ENCODE results near the gene PPP2R5E.

PPP2R5E gene

DNA sequence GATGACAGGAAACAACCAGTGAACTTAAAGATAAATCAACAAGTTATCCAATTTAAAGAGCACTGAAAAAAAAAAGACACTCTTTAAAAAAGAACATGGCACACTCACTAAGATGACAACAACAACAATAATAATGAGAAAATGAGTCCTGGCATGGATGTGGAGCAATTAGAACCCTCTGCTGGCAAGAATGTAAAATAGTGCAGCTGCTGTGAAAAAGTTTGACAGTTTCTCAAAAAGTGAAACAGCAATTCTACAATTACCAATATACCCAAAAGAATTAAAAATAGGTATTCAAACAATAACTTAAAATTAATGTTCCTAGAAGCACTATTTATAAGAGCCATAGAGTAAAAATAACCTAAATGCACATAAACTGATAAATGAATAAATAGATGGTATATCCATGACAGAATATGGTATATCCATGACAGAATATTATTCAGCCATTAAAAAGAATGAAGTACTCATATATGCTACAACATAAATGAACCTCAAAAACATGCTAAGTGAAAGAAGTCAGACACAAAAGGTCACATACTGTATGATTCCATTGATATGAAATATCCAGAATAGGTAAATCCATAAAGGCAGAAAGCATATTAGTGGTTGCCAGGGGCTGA is 175.3 kb downstream of the PPP2R5E start:
- no peak for DNase-seq

DNA sequence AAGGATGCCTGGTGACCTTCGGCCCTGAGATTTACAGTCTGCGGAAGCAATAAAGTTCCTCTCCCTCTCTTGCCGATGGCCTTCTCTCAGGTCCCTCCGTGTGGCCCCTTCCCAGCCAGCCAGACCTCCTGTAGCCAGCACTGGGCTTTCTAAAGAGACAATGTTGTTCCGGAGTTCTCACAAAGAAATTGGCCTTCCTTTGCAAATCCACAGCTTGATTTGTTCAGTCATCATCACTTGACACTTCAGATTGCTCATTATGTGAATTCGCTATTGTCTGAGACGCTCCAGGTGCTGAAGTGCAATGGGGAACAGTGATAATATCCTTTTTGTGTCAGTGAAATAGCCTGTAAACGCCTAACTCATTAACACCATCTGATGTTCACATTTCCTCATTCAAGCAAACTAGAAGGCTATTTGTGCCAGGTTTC is 180.8 kb downstream of the PPP2R5E start:
- DNase-seq = no peak

DNA sequence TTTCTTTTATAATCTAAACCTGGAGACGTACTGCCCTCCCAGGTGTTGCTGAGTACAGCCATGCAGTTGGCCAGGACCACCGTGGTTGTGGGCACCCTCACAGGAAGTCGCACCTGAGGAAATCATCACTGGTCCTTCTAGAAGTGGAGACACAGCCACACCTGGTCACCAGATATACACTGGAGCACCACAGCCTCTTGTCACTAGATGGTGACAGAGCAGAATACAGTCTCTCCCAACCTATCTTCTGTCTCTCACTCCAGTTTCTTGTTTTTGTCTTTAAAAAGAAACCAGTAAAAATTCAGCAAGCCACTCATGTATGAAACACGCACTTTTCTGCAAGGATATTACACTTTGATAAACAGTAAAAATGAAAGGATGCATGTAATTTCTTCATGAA is 181.4 kb downstream of the PPP2R5E start:
- DNase-seq = peak in 1 of 2 donors; percentile 1

GRCh38 chr14:63357841-63358240 is 185.3 kb downstream of the PPP2R5E start:
- no peak for DNase-seq

DNA sequence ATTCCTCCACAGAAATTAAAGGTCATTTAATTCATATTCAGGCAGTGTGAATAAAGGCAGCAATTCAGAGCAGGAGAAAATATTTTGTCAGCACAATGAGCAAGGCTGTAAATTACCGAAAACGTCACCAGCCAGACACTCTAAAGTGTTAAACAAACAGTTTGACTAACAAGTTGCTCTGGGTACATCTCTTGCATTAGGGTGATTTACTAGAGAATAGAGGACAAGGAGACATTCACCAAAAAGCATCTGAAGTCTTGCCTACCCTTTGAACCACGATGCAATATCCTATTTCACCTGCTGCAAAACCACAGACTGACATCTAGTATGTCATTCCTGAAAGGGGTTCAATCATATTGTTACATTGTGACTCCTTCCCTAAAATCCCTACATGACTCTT is 197.4 kb downstream of the PPP2R5E start:
- DNase-seq = no peak

GRCh38 chr14:63344336-63344735 is 198.8 kb downstream of the PPP2R5E start:
- DNase-seq = no peak

DNA sequence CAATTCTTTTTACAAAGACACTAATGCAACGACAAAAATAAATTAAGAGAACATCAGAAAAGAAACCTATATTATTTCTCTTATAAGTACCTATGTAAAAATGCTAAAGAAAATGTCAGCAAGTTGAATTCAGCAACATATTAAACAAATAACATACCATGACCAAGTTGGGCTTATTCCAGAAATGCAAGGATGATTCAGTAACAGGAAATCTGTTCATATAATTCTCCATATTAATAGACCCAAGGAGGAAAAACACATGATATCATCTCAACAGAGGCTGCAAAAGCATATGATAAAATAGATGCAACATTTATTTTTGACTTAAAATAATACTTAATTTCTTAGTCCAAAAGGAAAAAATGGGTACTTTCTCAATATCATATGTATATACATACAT is 199.3 kb downstream of the PPP2R5E start:
- DNase-seq = no peak

DNA sequence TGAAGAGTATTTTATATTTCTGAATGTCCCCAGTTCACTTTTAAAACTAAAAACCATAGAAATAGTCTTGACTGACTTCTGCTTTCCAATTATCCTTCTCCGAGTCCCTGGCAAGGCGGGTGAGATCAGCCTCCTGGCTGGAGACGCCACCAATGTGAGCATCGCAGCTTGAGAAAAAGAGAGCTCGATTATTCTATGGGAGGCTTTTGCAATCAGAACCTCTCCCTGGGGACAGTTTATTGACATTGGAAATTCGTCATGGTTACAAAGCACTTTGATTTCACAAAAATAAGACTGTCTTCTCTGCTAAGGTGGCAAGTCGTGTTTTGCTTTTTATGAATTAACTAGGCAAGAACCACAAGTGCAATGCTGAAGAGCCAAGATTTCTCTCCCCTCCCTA is 200.8 kb downstream of the PPP2R5E start:
- no peak for DNase-seq

DNA sequence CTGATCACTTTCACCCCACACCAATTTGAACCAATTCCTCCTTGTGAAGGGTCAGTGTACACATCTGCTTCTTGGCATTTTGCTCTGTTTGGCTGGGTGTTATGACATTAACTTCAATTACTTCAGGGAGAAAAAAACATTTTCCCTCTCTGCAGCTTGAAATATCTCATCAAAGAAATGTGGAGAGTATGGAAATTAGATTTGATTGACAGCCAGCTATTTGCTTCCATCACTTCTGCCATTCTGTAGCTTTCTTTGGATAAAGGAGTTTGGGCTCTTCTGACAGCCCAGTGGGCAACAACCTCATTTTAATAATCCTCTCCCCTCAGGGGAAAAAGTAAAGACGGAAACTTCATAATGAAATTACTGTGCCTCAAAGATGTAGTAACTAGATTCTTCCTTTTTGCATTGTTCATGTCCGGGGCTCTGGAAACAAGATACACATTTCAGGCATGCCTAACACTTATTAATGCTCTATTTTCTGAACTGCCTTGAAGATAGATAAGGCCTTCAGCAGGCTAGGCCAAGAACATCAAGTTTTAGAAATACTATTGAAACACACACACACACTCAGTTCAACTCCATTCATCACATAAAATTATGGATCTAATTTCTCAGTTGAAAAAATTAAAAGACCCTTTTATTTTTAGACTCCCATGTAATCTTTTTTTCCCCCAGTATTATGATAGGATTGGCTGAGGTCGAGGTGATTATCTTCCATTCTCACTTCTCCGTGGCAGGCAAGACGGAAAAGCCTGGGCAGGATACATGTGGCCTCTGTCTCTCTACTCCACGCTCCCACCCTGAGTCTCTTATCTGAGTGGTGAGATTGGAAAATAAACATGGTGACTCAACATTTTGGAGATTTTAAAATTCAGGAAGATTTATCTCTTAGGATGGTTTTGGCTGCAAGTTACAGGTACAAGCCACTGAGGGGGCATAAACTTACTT is 214.1 kb downstream of the PPP2R5E start:
- DNase-seq = no peak

DNA sequence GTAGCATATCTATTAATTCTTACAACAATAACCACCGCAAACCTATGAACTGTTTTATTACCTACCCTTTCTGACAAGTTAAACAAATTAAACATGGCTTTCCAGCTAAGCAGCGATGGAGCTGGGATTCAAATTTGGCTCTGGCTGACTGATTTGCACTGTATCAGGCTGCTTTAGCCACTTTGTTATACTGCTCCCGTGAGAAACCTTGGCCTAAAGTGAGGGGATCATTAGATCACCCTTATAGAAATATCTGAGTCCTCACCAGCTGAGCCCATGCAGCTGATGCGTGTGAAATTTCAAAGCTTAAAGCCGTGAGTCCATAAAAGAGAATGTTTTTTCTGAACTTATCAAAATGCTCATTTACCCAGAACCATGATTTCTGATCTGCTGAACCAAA is 216.3 kb downstream of the PPP2R5E start:
- DNase-seq = no peak

DNA sequence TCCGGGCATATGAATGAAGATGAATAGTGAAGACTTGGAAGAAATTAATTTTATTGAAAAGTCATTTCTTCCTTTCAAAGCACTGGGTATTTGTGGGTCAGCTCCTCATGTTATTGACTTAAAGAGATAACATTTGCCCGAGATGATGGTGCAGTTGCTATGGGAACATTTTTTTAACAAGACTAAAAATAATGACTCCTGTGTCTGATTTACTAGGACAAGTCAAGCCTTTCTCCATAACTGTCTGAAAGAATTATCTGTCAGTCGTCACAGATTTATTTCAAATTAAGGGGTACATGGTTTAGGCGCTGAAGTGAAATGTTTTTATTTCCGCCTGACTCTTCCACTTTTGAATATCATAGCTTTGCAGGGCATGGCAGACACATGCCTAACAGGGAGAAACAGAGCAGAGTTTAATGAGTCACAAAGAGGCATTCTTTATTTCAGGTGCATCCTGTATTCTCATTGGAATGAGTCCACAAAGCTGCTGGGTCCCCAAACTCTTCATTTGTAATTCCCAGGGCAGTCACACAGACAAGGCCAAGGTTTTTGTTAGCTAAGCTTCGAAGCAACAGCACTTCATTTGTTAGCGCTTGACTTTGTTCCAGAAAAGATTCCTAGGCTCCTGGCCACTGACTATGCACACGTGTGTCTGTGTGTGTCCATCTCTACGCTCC is 220.1 kb downstream of the PPP2R5E start:
- no peak for DNase-seq

GRCh38 chr14:63322472-63322871 is 220.7 kb downstream of the PPP2R5E start:
- no peak for DNase-seq
